ENCODE data around the gene KLK7.

DNA sequence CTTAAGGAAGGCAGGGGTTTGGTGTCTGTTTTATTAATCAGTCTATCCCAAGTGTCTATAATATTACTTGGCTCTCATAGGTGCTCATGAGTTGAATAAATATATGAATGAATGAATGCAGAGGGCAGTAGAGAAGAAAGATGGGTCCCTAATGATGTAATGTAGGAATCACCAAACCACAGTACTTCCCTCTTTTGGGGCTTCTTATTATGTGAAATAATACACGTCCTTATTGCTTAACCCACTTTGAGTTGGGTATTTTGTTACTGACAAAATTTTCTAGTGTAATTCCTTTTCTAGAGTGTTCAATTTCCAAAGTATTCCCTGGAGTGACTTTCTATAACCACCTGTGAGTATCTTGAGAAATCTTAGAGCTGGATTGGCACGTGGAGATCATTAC is 44.1 kb downstream of the KLK7 start:
- TF ChIP-seq, protein P1, sequence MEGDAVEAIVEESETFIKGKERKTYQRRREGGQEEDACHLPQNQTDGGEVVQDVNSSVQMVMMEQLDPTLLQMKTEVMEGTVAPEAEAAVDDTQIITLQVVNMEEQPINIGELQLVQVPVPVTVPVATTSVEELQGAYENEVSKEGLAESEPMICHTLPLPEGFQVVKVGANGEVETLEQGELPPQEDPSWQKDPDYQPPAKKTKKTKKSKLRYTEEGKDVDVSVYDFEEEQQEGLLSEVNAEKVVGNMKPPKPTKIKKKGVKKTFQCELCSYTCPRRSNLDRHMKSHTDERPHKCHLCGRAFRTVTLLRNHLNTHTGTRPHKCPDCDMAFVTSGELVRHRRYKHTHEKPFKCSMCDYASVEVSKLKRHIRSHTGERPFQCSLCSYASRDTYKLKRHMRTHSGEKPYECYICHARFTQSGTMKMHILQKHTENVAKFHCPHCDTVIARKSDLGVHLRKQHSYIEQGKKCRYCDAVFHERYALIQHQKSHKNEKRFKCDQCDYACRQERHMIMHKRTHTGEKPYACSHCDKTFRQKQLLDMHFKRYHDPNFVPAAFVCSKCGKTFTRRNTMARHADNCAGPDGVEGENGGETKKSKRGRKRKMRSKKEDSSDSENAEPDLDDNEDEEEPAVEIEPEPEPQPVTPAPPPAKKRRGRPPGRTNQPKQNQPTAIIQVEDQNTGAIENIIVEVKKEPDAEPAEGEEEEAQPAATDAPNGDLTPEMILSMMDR (conservative IDR thresholded peaks at IDR 0.05; ENCODE audit: low read depth, low read length) = no peak
- no peak for TF ChIP-seq RFX5 (IDR thresholded peaks at IDR 0.05; ENCODE audit: low read depth, low read length)
- TF ChIP-seq NFE2L2 (IDR thresholded peaks at IDR 0.05; ENCODE audit: low read depth, low read length) = no peak
- TF ChIP-seq POLR2A (IDR thresholded peaks at IDR 0.05; ENCODE audit: low read depth, low read length) = no peak
- TF ChIP-seq FOS (IDR thresholded peaks at IDR 0.05; ENCODE audit: low read depth, low read length) = no peak
- no peak for TF ChIP-seq USF2 (IDR thresholded peaks at IDR 0.05; ENCODE audit: low read depth, low read length)
- no peak for TF ChIP-seq MAZ (IDR thresholded peaks at IDR 0.05; ENCODE audit: borderline replicate concordance, low read depth, low read length)
- no peak for TF ChIP-seq RAD21 (IDR thresholded peaks at IDR 0.05; ENCODE audit: low read length)
- no peak for TF ChIP-seq CEBPB (IDR thresholded peaks at IDR 0.05; ENCODE audit: low read depth, low read length)
- TF ChIP-seq, protein P2, sequence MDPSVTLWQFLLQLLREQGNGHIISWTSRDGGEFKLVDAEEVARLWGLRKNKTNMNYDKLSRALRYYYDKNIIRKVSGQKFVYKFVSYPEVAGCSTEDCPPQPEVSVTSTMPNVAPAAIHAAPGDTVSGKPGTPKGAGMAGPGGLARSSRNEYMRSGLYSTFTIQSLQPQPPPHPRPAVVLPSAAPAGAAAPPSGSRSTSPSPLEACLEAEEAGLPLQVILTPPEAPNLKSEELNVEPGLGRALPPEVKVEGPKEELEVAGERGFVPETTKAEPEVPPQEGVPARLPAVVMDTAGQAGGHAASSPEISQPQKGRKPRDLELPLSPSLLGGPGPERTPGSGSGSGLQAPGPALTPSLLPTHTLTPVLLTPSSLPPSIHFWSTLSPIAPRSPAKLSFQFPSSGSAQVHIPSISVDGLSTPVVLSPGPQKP (IDR thresholded peaks at IDR 0.05; ENCODE audit: borderline replicate concordance, low read depth, low read length) = no peak
